ENCODE results near the gene MPPED1.

DNA sequence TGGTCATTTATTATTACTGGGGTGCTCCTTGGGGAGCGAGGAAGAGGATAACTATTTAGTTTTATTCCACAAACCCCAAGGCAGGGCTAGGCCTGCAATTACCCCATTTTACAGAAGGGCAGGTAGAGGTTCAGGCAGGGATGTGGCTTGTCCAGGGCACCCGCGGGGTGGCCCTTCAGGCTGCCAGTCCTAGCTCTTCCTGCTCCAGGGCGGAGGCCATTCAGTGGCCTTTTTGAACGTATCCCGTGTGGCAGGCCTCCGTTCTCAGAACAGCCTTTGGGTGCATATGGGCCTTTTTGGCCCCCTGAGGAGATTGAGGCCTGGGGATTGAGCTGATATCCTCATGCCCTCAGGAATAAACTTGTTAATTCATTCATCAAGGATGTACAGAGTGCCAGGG lies 66.2 kb downstream of the MPPED1 start:
- TF ChIP-seq, protein P1, sequence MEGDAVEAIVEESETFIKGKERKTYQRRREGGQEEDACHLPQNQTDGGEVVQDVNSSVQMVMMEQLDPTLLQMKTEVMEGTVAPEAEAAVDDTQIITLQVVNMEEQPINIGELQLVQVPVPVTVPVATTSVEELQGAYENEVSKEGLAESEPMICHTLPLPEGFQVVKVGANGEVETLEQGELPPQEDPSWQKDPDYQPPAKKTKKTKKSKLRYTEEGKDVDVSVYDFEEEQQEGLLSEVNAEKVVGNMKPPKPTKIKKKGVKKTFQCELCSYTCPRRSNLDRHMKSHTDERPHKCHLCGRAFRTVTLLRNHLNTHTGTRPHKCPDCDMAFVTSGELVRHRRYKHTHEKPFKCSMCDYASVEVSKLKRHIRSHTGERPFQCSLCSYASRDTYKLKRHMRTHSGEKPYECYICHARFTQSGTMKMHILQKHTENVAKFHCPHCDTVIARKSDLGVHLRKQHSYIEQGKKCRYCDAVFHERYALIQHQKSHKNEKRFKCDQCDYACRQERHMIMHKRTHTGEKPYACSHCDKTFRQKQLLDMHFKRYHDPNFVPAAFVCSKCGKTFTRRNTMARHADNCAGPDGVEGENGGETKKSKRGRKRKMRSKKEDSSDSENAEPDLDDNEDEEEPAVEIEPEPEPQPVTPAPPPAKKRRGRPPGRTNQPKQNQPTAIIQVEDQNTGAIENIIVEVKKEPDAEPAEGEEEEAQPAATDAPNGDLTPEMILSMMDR (IDR thresholded peaks at IDR 0.05; ENCODE audit: insufficient read depth, low read depth, low read length), result no peak
- TF ChIP-seq EZH2 (IDR thresholded peaks at IDR 0.05; ENCODE audit: insufficient read depth, low read length), result no peak

Measured in astrocyte (in vitro differentiated cells and primary cell).